WTC11 (cell line): Measurements from ENCODE around the gene WNK2. TPM values are rescaled to one million over a fixed set of nuclear protein-coding genes. Genes with fewer than 3 reads are reported as not detected.

Experiments
- ATAC-seq: fragments of 200-7000 bp; cut with Tn5 transposase; 2 replicates; pipeline ENCODE4 v1.10.0; 2021; ENCODE audit warnings: mild to moderate bottlenecking, moderate library complexity
- CTCF ChIA-PET: fragments of 300-600 bp; sonication (Branson Sonifier 250); formaldehyde crosslinking; loops from one replicate; lab custom pipeline; 2021; ENCODE audit warnings: antibody characterized with exemption; lab: Charles Lee
- POLR2A ChIA-PET: fragments of 350-600 bp; sonication (Branson Sonifier 250); formaldehyde crosslinking; loops from one replicate; lab custom pipeline; 2021; ENCODE audit warnings: antibody characterized with exemption; lab: Charles Lee
- DNase-seq: peaks from one replicate; pipeline ENCODE4 v3.0.0; 2021; ENCODE audit warnings: low spot score
- H3K27ac Mint-ChIP-seq: 2 replicates; pipeline ENCODE4 v1.8.0; 2021; ENCODE audit warnings: mixed read lengths
- H3K27me3 Mint-ChIP-seq: 2 replicates; pipeline ENCODE4 v1.8.0; 2021; ENCODE audit warnings: low read depth, mild to moderate bottlenecking, moderate library complexity, mixed read lengths
- H3K36me3 Mint-ChIP-seq: 2 replicates; pipeline ENCODE4 v1.8.0; 2021; ENCODE audit warnings: mixed read lengths
- H3K4me1 Mint-ChIP-seq: 2 replicates; pipeline ENCODE4 v1.8.0; 2022; ENCODE audit warnings: mixed read lengths
- H3K4me3 Mint-ChIP-seq: 2 replicates; pipeline ENCODE4 v1.8.0; 2021; ENCODE audit warnings: mild to moderate bottlenecking, moderate library complexity, mixed read lengths
- H3K9me3 Mint-ChIP-seq: 2 replicates; pipeline ENCODE4 v1.8.0; 2021; ENCODE audit warnings: mixed read lengths
- EMX1 ChIP-seq: fragments of 250-450 bp; sonication (Bioruptor Pico); IDR thresholded peaks from 2 replicates; pipeline ENCODE4 v1.8.0; 2021; ENCODE audit warnings: mild to moderate bottlenecking
- FOXJ3 ChIP-seq: sonication (generic); formaldehyde crosslinking; IDR thresholded peaks from 2 replicates; pipeline ENCODE4 v1.9.0; 2021; ENCODE audit warnings: missing genetic modification reagents, mild to moderate bottlenecking, borderline replicate concordance
- GRHL2 ChIP-seq: fragments of 250-450 bp; sonication (Bioruptor Pico); IDR thresholded peaks from 2 replicates; pipeline ENCODE4 v1.8.0; 2022; ENCODE audit warnings: mild to moderate bottlenecking, moderate library complexity; ENCODE audit not compliant: insufficient replicate concordance, severe bottlenecking
- GTF2I ChIP-seq: fragments of 250-450 bp; sonication (Bioruptor Pico); conservative IDR thresholded peaks from 2 replicates; pipeline ENCODE4 v1.4.0; 2021; ENCODE audit warnings: mild to moderate bottlenecking
- IRF2 ChIP-seq: sonication (generic); formaldehyde crosslinking; IDR thresholded peaks from 2 replicates; pipeline ENCODE4 v1.8.0; 2022; ENCODE audit warnings: low read depth, missing genetic modification reagents, borderline replicate concordance
- MYBL2 ChIP-seq: sonication (generic); formaldehyde crosslinking; IDR thresholded peaks from 2 replicates; pipeline ENCODE4 v1.8.1; 2023; ENCODE audit warnings: mild to moderate bottlenecking, moderate library complexity, missing genetic modification reagents
- NFATC4 ChIP-seq: fragments of 250-450 bp; sonication (Bioruptor Pico); IDR thresholded peaks from 2 replicates; pipeline ENCODE4 v1.9.0; 2021; ENCODE audit warnings: mild to moderate bottlenecking
- OVOL2 ChIP-seq: fragments of 250-450 bp; sonication (Bioruptor Pico); IDR thresholded peaks from 2 replicates; pipeline ENCODE4 v1.9.0; 2021; ENCODE audit warnings: mild to moderate bottlenecking, borderline replicate concordance
- TCF7 ChIP-seq: sonication (generic); formaldehyde crosslinking; IDR thresholded peaks from 2 replicates; pipeline ENCODE4 v1.8.0; 2022; ENCODE audit warnings: mild to moderate bottlenecking, low read depth, missing genetic modification reagents, moderate library complexity
- ZNF121 ChIP-seq: sonication (generic); formaldehyde crosslinking; IDR thresholded peaks from 2 replicates; pipeline ENCODE4 v1.8.0; 2023; ENCODE audit warnings: missing genetic modification reagents
- ZNF219 ChIP-seq: sonication (generic); formaldehyde crosslinking; IDR thresholded peaks from 2 replicates; pipeline ENCODE4 v1.8.0; 2023; ENCODE audit warnings: missing genetic modification reagents, mild to moderate bottlenecking, borderline replicate concordance
- ZNF317 ChIP-seq: sonication (generic); formaldehyde crosslinking; IDR thresholded peaks from 2 replicates; pipeline ENCODE4 v1.8.1; 2023; ENCODE audit warnings: low read depth, mild to moderate bottlenecking, moderate library complexity, missing genetic modification reagents, borderline replicate concordance
- ZNF396 ChIP-seq: fragments of 250-450 bp; sonication (Bioruptor Pico); IDR thresholded peaks from 2 replicates; pipeline ENCODE4 v1.8.0; 2021; ENCODE audit warnings: mild to moderate bottlenecking, moderate library complexity, borderline replicate concordance
- ZNF423 ChIP-seq: fragments of 250-450 bp; sonication (Bioruptor Pico); IDR thresholded peaks from 2 replicates; pipeline ENCODE4 v2.1.2; 2022; ENCODE audit warnings: mild to moderate bottlenecking, moderate library complexity
- total RNA-seq: library from RNA; stranded (reverse); gene quantifications from 3 replicates; pipeline ENCODE4 v1.2.3, GENCODE V29; 2021
- TF ChIP-seq, protein P1 (sequence below): sonication (generic); formaldehyde crosslinking; IDR thresholded peaks from 2 replicates; pipeline ENCODE4 v1.8.0; 2022; ENCODE audit warnings: mild to moderate bottlenecking, missing genetic modification reagents
- TF ChIP-seq, protein P2 (sequence below): fragments of 250-450 bp; sonication (Bioruptor Pico); IDR thresholded peaks from 2 replicates; pipeline ENCODE4 v1.9.0; 2021; ENCODE audit warnings: mild to moderate bottlenecking
- TF ChIP-seq, protein P3 (sequence below): fragments of 250-450 bp; sonication (Bioruptor Pico); IDR thresholded peaks from 2 replicates; pipeline ENCODE4 v1.8.0; 2021; ENCODE audit warnings: mild to moderate bottlenecking
- TF ChIP-seq, protein P4 (sequence below): sonication (generic); formaldehyde crosslinking; IDR thresholded peaks from 2 replicates; pipeline ENCODE4 v1.8.0; 2022; ENCODE audit warnings: missing genetic modification reagents
- TF ChIP-seq, protein P5 (sequence below): sonication (generic); formaldehyde crosslinking; IDR thresholded peaks from 2 replicates; pipeline ENCODE4 v1.8.1; 2023; ENCODE audit warnings: mild to moderate bottlenecking, missing genetic modification reagents, borderline replicate concordance
- TF ChIP-seq, protein P6 (sequence below): fragments of 250-450 bp; sonication (Bioruptor Pico); IDR thresholded peaks from 2 replicates; pipeline ENCODE4 v1.9.0; 2021; ENCODE audit warnings: moderate library complexity, mild to moderate bottlenecking, inconsistent platforms, borderline replicate concordance
- TF ChIP-seq, protein P7 (sequence below): sonication (generic); formaldehyde crosslinking; IDR thresholded peaks from 2 replicates; pipeline ENCODE4 v1.8.0; 2022; ENCODE audit warnings: mild to moderate bottlenecking, missing genetic modification reagents

WNK2 gene
- total RNA-seq, 1 experiment from 2014 or later: 120 TPM

DNA sequence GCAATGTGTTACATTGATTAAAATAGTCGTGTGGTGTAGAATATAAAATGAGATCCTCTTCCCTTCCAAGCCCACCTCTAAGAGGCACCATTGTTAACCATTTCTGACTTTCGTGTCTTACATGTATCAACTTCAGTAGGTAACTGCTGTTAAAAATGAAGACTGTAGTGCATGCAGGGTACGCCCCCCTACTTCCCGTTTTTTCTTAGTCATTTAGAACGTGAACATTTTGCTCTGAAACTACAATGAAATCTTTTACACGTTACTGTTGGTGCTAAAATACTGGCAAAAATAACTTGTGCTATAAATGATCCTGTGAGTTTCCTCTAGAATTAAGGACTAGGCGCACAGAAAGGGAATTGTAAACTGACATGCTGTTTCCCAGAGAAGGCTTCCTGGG lies 41.5 kb downstream of the WNK2 start (continued):
- TF ChIP-seq, protein P1, sequence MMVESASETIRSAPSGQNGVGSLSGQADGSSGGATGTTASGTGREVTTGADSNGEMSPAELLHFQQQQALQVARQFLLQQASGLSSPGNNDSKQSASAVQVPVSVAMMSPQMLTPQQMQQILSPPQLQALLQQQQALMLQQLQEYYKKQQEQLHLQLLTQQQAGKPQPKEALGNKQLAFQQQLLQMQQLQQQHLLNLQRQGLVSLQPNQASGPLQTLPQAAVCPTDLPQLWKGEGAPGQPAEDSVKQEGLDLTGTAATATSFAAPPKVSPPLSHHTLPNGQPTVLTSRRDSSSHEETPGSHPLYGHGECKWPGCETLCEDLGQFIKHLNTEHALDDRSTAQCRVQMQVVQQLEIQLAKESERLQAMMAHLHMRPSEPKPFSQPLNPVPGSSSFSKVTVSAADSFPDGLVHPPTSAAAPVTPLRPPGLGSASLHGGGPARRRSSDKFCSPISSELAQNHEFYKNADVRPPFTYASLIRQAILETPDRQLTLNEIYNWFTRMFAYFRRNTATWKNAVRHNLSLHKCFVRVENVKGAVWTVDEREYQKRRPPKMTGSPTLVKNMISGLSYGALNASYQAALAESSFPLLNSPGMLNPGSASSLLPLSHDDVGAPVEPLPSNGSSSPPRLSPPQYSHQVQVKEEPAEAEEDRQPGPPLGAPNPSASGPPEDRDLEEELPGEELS: no peak
- TF ChIP-seq TCF7 (CRISPR knock-in tag): no peak
- TF ChIP-seq, protein P2, sequence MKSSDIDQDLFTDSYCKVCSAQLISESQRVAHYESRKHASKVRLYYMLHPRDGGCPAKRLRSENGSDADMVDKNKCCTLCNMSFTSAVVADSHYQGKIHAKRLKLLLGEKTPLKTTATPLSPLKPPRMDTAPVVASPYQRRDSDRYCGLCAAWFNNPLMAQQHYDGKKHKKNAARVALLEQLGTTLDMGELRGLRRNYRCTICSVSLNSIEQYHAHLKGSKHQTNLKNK (CRISPR knock-in tag): no peak
- no peak for TF ChIP-seq ZNF423 (CRISPR knock-in tag)

DNA sequence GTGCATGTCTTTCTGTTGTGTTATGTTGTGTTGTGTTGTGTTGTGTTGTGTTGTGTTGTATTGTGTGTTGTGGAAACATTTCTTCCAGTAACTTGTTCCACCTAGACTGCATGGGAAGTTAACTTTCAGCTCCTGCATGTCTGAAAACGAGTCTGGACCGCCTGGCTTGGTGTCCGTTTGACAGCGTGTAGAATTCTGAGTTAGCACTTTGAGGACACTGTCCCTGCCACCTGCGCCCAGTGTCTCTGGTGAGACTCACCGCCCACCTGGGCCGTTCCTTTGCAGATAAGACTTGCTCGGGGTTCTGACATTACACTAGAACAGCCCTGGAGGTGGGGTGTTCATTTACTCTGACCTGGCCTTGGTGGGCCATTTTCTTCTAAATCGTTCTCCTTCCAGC lies 42.0 kb downstream of the WNK2 start:
- POLR2A ChIA-PET: no interaction called here
- ATAC-seq: no peak

More for the DNA sequence above, 42.0 kb downstream of the WNK2 start:
- peaks cover 15% of the 10 kb centered on the region for H3K4me1 Mint-ChIP-seq
- H3K4me3 Mint-ChIP-seq: no peak overlapping the region
- TF ChIP-seq, protein P3, sequence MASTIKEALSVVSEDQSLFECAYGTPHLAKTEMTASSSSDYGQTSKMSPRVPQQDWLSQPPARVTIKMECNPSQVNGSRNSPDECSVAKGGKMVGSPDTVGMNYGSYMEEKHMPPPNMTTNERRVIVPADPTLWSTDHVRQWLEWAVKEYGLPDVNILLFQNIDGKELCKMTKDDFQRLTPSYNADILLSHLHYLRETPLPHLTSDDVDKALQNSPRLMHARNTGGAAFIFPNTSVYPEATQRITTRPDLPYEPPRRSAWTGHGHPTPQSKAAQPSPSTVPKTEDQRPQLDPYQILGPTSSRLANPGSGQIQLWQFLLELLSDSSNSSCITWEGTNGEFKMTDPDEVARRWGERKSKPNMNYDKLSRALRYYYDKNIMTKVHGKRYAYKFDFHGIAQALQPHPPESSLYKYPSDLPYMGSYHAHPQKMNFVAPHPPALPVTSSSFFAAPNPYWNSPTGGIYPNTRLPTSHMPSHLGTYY (CRISPR knock-in tag): no peak
- TF ChIP-seq, protein P4, sequence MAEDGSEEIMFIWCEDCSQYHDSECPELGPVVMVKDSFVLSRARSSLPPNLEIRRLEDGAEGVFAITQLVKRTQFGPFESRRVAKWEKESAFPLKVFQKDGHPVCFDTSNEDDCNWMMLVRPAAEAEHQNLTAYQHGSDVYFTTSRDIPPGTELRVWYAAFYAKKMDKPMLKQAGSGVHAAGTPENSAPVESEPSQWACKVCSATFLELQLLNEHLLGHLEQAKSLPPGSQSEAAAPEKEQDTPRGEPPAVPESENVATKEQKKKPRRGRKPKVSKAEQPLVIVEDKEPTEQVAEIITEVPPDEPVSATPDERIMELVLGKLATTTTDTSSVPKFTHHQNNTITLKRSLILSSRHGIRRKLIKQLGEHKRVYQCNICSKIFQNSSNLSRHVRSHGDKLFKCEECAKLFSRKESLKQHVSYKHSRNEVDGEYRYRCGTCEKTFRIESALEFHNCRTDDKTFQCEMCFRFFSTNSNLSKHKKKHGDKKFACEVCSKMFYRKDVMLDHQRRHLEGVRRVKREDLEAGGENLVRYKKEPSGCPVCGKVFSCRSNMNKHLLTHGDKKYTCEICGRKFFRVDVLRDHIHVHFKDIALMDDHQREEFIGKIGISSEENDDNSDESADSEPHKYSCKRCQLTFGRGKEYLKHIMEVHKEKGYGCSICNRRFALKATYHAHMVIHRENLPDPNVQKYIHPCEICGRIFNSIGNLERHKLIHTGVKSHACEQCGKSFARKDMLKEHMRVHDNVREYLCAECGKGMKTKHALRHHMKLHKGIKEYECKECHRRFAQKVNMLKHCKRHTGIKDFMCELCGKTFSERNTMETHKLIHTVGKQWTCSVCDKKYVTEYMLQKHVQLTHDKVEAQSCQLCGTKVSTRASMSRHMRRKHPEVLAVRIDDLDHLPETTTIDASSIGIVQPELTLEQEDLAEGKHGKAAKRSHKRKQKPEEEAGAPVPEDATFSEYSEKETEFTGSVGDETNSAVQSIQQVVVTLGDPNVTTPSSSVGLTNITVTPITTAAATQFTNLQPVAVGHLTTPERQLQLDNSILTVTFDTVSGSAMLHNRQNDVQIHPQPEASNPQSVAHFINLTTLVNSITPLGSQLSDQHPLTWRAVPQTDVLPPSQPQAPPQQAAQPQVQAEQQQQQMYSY: no peak
- TF ChIP-seq, protein P5, sequence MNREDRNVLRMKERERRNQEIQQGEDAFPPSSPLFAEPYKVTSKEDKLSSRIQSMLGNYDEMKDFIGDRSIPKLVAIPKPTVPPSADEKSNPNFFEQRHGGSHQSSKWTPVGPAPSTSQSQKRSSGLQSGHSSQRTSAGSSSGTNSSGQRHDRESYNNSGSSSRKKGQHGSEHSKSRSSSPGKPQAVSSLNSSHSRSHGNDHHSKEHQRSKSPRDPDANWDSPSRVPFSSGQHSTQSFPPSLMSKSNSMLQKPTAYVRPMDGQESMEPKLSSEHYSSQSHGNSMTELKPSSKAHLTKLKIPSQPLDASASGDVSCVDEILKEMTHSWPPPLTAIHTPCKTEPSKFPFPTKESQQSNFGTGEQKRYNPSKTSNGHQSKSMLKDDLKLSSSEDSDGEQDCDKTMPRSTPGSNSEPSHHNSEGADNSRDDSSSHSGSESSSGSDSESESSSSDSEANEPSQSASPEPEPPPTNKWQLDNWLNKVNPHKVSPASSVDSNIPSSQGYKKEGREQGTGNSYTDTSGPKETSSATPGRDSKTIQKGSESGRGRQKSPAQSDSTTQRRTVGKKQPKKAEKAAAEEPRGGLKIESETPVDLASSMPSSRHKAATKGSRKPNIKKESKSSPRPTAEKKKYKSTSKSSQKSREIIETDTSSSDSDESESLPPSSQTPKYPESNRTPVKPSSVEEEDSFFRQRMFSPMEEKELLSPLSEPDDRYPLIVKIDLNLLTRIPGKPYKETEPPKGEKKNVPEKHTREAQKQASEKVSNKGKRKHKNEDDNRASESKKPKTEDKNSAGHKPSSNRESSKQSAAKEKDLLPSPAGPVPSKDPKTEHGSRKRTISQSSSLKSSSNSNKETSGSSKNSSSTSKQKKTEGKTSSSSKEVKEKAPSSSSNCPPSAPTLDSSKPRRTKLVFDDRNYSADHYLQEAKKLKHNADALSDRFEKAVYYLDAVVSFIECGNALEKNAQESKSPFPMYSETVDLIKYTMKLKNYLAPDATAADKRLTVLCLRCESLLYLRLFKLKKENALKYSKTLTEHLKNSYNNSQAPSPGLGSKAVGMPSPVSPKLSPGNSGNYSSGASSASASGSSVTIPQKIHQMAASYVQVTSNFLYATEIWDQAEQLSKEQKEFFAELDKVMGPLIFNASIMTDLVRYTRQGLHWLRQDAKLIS (CRISPR knock-in tag): no peak
- TF ChIP-seq ZNF121 (CRISPR knock-in tag): no peak
- no peak for TF ChIP-seq ZNF317
- no peak for TF ChIP-seq OVOL2
- TF ChIP-seq GTF2I (CRISPR knock-in tag): no peak
- no peak for TF ChIP-seq GRHL2 (CRISPR knock-in tag)
- no peak for TF ChIP-seq NFATC4 (CRISPR knock-in tag)
- no peak for TF ChIP-seq ZNF396 (CRISPR knock-in tag)
- TF ChIP-seq FOXJ3: no peak
- TF ChIP-seq ZNF219 (CRISPR knock-in tag): no peak
- TF ChIP-seq, protein P6, sequence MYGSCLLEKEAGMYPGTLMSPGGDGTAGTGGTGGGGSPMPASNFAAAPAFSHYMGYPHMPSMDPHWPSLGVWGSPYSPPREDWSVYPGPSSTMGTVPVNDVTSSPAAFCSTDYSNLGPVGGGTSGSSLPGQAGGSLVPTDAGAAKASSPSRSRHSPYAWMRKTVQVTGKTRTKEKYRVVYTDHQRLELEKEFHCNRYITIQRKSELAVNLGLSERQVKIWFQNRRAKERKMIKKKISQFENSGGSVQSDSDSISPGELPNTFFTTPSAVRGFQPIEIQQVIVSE (CRISPR knock-in tag): no peak
- TF ChIP-seq, protein P7, sequence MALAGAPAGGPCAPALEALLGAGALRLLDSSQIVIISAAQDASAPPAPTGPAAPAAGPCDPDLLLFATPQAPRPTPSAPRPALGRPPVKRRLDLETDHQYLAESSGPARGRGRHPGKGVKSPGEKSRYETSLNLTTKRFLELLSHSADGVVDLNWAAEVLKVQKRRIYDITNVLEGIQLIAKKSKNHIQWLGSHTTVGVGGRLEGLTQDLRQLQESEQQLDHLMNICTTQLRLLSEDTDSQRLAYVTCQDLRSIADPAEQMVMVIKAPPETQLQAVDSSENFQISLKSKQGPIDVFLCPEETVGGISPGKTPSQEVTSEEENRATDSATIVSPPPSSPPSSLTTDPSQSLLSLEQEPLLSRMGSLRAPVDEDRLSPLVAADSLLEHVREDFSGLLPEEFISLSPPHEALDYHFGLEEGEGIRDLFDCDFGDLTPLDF (CRISPR knock-in tag): no peak
- TF ChIP-seq EMX1 (CRISPR knock-in tag): no peak
- no peak for TF ChIP-seq MYBL2
- TF ChIP-seq IRF2 (CRISPR knock-in tag): no peak
- TF ChIP-seq, all 79 proteins: peak for 0
- H3K36me3 Mint-ChIP-seq: no peaks in the 10 kb centered on the region
- no peak for DNase-seq
- H3K9me3 Mint-ChIP-seq: no peaks in the 10 kb centered on the region
- no peaks in the 10 kb centered on the region for H3K27me3 Mint-ChIP-seq
- H3K27ac Mint-ChIP-seq: no peak overlapping the region
- CTCF ChIA-PET: interaction anchor here (0.8 to 0.9 kb wide), 2 partner anchors 79 to 117 kb away, joined by 3 read pairs; no protein-coding TSS in a partner anchor
